Right renal cortex interstitium (tissue), 3 donors: Measurements from ENCODE around the gene CNKSR3. TPM values are rescaled to one million over a fixed set of nuclear protein-coding genes. Genes with fewer than 3 reads are reported as not detected.

ENCODE experiments used
- DNase-seq, 3 donors: peaks; one replicate each; pipeline ENCODE4 v3.0.0-alpha.2; 2013; ENCODE audit warnings: low read depth in 3 of 3, low spot score in 2 of 3
- polyA plus RNA-seq, 3 donors: library from polyadenylated mRNA; unstranded; fragments of 120-200 nt; gene quantifications; one replicate each; pipeline ENCODE4 v1.2.1, GENCODE V29; 2013; ENCODE audit not compliant: insufficient read length in 3 of 3

The CNKSR3 gene
- polyA plus RNA-seq, 3 donors, result 58.6 to 62.5 (median 62.1) TPM

- DNase-seq, result no peak
Measured at GRCh38 chr6:154504102-154504501, 6.4 kb downstream of the CNKSR3 start.

DNA sequence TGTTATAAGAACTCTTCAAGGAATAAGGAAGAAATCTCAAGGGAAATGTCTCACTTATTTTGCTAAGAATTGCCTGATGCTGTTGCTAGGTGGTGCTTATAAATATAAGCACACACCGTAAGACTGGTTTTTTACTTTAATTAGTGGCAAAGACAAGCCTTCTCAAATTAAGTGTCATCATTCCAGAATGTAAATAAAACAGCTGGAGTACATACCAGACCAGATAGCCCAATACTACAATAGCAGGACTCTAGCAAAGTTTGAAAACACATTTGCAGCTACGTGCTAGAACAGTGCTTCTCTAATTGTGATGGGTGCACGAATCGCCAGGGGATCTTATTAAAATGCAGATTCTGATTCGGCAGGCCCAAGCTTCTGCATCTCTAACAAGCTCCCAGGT, 6.8 kb downstream of the CNKSR3 start:
- no peak for DNase-seq

DNA sequence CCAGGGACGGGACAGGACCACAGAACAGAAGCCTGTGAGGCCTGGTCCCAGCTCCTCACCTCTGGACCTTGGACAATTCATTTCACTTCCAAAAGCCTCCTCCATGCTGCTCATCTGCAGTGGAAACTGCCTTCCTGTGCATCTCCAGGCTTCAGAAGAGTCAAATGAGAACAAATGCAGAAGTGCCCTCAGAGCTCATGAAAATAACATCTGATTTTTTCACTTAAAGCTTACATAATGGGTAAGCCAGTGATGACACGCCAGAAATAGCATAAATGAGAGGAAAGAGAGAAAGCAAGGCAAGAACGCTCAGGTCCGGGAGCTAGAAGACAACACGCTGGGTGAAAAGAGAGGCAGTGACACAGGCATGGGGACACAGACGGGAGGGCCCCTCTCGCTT, 7.9 kb downstream of the CNKSR3 start:
- no peak for DNase-seq

- DNase-seq, result no peak
Measured at GRCh38 chr6:154501578-154501868, 9.0 kb downstream of the CNKSR3 start.

DNA sequence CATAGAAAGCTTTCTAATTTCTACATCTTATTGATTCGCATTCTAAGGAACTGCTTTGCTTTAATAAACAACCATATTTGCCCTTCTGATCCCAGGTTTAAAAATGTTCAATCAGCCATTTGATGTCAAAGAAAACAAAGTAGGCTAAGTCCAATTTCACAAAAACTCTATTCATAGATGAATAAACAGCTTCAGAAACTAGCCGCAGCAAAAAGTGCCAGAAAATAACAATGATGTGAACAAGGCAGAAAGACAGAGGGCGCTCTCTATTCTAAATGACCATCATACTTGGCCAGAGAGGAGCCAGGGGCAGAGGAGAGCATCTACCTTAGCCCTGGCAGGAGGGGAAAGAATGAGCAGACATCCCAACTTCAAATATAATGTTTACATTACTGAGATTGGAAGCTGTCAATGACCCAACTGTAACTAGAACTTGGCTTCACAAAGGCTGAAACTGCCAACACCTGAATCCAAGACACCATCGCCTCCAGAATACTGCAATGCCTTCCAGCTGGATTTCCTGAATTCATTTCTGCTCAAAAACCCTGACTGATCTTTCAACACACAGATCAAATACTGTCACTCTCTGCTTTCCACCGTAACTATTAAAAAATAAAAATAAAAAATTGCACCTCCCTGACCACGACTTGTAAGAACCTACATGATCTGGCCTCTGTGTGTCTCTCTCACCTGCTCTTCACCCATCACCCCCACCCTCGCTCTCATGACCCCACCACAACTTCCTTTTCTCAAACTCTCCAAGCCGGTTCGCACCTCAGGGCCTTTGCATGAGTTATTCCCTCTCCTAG, 9.5 kb downstream of the CNKSR3 start:
- no peak for DNase-seq

DNA sequence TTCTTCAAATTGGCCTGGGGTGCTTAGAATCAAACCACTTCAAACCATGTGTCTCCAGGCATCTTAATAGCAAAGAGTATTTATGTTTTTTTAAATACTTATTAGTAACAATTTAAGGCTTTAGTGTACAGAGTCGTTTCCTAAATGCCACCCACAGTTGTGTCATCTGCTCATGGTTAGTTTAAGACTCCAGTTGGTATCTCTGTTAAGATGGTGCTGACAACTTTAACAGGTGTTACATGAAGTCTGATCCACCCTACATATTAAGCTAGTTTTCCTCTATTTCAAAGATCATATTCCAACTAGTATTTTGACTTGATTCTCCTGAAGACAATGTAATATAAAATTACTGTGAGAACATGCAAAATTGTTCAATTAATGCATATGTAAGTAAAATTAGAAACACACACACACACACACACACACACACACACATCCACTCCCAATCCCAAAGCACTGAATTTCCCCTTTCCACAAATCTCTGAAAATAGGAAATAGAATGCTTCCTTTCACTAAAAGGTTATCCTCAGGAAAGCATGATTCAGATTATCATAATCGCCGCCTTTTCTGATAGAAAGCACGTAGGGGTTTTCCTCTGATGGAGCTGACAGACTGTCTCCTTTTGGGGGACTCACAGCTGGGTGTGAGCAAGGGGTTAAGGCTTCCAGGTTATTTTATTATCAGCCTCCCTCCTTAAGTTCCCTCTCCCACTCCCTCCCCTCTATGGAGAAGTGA, 10.5 kb downstream of the CNKSR3 start:
- DNase-seq, result no peak

GRCh38 chr6:154498340-154498934, 12.0 kb downstream of the CNKSR3 start:
- no peak for DNase-seq

GRCh38 chr6:154496793-154497517, 13.5 kb downstream of the CNKSR3 start:
- no peak for DNase-seq

DNA sequence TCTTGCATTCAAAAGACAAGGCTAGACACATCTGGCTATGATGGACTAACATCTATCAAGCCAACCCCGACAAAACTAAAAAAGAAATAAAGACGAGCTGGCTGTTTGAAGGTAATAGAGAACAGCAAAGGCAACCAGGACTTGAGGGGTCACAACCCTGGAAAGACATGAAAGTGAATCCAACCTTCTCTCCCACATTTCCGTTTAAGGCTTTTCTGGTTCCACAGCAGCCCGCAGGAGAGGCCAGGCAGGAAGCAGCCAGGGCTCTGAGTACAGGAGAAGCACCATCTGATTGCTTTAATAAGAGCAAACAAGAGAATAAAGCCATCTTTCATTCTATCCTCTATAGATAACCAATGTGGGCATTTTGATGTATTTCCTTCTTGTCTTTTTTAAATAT, 14.3 kb downstream of the CNKSR3 start:
- no peak for DNase-seq

GRCh38 chr6:154494592-154495311, 15.7 kb downstream of the CNKSR3 start:
- no peak for DNase-seq

DNA sequence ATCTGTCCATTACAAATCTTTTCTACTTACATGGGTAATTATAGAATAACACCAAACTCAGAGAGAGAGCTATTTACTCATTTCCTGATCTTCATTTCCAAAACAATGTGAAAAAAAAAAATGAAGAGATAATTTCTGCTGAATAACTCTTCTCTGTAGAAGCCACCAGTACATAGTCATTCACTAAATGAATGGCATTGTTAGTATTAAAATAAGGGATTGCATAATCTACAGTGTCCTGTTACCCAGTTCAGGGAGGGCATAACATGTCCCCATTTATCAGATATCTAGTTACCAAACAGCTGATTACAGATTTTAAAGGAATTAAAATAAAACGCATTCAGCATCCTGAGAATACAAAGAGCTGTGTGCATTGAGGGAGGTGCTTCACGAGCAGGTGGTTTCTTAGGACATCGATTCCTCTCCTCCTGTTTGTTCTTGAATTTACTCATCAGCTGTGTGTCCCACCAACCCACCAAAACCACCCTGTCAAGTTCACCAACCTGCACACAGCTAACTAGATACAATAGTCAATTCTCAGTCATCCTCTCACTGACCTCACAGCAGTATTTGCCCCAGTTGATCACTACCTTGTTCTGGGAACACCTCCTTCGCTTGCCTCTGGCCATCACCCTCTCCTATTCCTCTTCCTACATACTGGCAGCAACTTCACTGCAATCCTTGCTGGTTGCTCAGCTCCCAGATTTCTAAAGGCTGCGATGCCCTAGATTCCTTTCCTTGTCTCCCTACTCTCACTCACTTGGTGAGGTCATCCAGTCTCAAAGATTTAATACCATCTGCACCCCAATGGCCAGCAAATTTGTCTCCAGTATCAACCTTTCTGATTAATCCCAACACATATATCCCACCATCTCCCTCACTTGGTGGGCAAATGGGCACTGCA, 18.7 kb downstream of the CNKSR3 start:
- no peak for DNase-seq

DNA sequence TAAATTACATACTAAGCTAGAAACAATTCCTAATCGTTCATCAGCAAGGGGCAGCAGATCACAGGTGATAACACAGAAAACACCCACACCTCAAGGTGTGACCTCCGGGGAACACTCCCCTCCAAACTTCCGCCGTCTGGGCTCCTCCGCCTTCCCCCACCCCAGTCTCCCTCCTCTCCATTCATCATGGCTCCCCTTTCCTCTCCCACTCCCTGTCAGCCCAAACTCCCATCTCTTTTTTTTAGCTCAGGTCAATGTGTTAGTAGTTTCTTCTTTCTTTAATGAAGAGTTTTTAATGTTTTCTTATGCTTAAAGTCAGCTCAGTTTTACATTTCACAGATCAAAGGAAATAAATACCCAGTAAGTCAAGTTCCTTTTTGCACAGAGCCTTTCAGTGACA, 20.7 kb downstream of the CNKSR3 start:
- DNase-seq, result no peak

DNA sequence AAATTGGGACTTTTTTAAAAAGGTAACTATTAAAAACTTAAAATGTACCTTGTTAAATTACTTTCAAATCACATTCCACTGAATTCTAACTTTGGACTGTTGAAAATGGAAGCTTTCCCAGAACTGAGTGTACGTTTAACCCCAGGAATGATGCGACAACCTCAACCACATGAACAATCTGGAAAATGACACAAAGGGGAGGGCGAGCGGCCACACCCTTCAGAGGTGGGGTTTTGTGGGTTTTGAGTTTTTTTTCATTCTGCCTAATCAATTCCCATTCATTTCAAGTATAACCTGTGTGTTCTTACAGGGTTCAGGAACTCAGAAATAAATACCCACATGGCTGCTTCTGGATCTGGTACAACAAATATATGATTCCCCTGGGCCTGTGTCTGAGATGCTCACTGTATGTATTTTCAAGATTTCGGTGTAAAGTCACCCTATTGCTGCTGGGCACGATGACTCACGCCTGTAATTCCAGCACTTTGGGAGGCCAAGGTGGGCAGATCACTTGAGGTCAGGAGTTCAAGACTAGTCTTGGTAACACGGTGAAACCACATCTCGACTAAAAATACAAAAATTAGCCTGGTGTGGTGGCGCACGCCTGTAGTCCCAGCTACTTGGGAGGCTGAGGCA, 21.6 kb downstream of the CNKSR3 start:
- no peak for DNase-seq

DNA sequence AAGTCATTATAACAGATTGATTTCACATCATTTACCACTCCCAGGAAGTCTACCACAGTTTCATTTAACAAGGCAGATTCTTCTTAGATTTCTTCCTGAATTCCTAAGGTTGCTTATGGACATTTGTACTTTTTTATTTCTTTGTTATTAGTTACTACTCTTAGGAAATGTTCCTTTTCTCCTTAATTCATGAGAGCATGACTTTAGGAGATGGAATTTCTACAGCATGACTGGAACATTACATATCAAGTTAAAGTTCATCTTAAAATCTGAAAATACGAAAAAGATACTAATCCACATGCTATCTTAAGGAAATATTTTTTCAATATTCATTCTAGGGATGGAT, 22.3 kb downstream of the CNKSR3 start:
- no peak for DNase-seq

GRCh38 chr6:154487367-154488247, 22.9 kb downstream of the CNKSR3 start:
- no peak for DNase-seq

GRCh38 chr6:154485815-154486214, 24.7 kb downstream of the CNKSR3 start:
- no peak for DNase-seq

DNA sequence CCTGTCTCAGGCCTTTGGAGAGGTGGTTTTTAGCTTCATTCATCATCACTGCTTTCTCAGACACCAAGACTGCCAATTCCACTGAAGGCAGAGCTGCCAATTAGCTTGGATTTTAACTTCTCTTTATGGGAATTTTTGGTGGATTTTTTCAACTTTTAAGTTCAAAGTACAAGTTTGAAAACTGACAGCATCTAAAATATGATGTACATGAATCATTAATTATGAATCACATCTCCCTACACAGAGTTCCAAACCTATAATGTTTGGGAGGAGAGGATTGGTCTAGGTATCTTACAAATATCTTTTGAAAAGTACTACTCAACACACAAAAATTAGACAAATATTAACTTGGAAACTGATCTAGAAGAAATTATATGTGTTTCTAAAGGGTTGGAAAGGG, 25.5 kb downstream of the CNKSR3 start:
- no peak for DNase-seq

DNA sequence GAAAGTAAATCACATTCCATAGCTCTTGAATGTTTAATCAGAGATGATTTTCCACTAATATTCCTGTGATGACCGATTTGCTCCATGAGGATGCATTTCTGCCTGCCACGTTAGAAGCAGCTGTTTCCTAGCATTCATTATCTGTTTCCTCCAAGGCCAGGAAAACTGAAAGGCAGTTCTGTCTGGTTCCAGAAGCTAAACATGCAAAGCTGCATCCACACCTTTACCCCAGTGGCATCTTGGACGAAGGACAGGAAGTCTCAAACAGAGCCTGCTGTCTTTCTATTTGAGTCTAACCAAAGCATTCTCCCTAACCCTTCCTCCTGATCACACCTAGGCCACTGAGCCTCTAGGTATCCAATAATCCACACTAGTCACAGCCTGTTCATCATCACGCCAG, 27.6 kb downstream of the CNKSR3 start:
- no peak for DNase-seq
